Measurements from ENCODE around the gene SETD7.
"Not testable (repeated sequence)": the region's sequence is repeated elsewhere in the genome, so short reads cannot be mapped to it uniquely, and the experiment has no call there.

Gene SETD7

DNA sequence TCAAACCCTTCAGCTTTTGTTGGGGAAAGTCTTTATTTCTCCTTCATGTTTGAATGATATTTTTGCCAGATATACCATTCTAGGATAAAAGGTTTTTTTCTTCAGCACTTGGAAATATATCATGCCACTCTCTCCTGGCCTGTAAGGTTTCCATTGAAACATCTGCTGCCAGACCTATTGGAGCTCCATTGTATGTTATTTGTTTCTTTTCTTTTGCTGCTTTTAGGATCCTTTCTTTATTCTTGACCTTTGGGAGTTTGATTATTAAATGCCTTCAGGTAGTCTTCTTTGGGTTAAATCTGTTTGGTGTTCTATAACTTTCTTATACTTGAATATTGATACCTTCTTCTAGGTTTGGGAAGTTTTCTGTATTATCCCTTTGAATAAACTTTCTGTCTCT is 87.3 kb downstream of the SETD7 start:
- H3K4me3 ChIP-seq (ENCODE audit: low read length in 2 of 2); H3K27me3 ChIP-seq (ENCODE audit: control insufficient read depth in 1 of 2, insufficient read depth in 2 of 2, low read length in 2 of 2); H3K9ac ChIP-seq (ENCODE audit: low read length in 2 of 2); H3K27ac ChIP-seq (ENCODE audit: low read length); H3K9me3 ChIP-seq (ENCODE audit: control insufficient read depth in 2 of 2, low read length in 2 of 2); H3K4me1 ChIP-seq (ENCODE audit: control insufficient read depth, insufficient read depth, low read length): not testable (repeated sequence)
- peaks cover 9 to 10% of the 10 kb centered on the region in 2 donors for H3K36me3 ChIP-seq (ENCODE audit: control insufficient read depth in 2 of 2, insufficient read depth in 2 of 2, low read length in 2 of 2)

DNA sequence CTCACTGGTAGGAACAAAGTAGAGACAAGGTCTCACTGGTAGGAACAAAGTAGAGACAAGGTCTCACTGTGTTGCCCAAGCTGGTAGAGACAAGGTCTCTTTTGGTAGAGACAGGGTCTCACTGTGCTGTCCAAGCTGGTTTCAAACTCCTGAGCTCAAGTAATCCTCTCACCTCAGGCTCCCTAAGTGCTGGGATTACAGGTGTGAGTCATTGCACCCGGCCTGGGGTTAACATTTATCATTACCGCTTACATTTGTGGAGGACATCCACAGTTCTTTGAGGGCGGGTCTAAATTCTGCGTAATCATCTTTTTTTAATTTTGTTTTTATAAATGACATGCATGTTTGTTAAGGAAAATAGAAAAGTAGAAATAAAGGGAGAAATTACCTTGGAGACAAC is 90.1 kb downstream of the SETD7 start:
- H3K9me3 ChIP-seq (ENCODE audit: control insufficient read depth in 2 of 2, low read length in 2 of 2) = no peaks in the 10 kb centered on the region
- no peak overlapping the region for H3K27ac ChIP-seq (ENCODE audit: low read length)
- H3K4me3 ChIP-seq (ENCODE audit: low read length in 2 of 2) = no peak overlapping the region
- no peaks in the 10 kb centered on the region for H3K36me3 ChIP-seq (ENCODE audit: control insufficient read depth in 2 of 2, insufficient read depth in 2 of 2, low read length in 2 of 2)
- no peaks in the 10 kb centered on the region for H3K4me1 ChIP-seq (ENCODE audit: control insufficient read depth, insufficient read depth, low read length)
- no peaks in the 10 kb centered on the region for H3K27me3 ChIP-seq (ENCODE audit: control insufficient read depth in 1 of 2, insufficient read depth in 2 of 2, low read length in 2 of 2)
- no peak overlapping the region for H3K9ac ChIP-seq (ENCODE audit: low read length in 2 of 2)

GRCh38 chr4:139464512-139464911 is 91.5 kb downstream of the SETD7 start:
- not testable (repeated sequence) for H3K27ac ChIP-seq (ENCODE audit: low read length); H3K36me3 ChIP-seq (ENCODE audit: control insufficient read depth in 2 of 2, insufficient read depth in 2 of 2, low read length in 2 of 2); H3K9ac ChIP-seq (ENCODE audit: low read length in 2 of 2); H3K9me3 ChIP-seq (ENCODE audit: control insufficient read depth in 2 of 2, low read length in 2 of 2); H3K4me3 ChIP-seq (ENCODE audit: low read length in 2 of 2); H3K27me3 ChIP-seq (ENCODE audit: control insufficient read depth in 1 of 2, insufficient read depth in 2 of 2, low read length in 2 of 2); H3K4me1 ChIP-seq (ENCODE audit: control insufficient read depth, insufficient read depth, low read length)

GRCh38 chr4:139461022-139461628 is 94.9 kb downstream of the SETD7 start:
- no peak overlapping the region for H3K4me3 ChIP-seq (ENCODE audit: low read length in 2 of 2)
- no peaks in the 10 kb centered on the region for H3K9me3 ChIP-seq (ENCODE audit: control insufficient read depth in 2 of 2, low read length in 2 of 2)
- H3K36me3 ChIP-seq (ENCODE audit: control insufficient read depth in 2 of 2, insufficient read depth in 2 of 2, low read length in 2 of 2) = no peaks in the 10 kb centered on the region
- no peak overlapping the region for H3K27ac ChIP-seq (ENCODE audit: low read length)
- no peaks in the 10 kb centered on the region for H3K4me1 ChIP-seq (ENCODE audit: control insufficient read depth, insufficient read depth, low read length)
- H3K9ac ChIP-seq (ENCODE audit: low read length in 2 of 2) = no peak overlapping the region
- no peaks in the 10 kb centered on the region for H3K27me3 ChIP-seq (ENCODE audit: control insufficient read depth in 1 of 2, insufficient read depth in 2 of 2, low read length in 2 of 2)

- no peaks in the 10 kb centered on the region for H3K9me3 ChIP-seq (ENCODE audit: control insufficient read depth in 2 of 2, low read length in 2 of 2)
- no peaks in the 10 kb centered on the region for H3K27me3 ChIP-seq (ENCODE audit: control insufficient read depth in 1 of 2, insufficient read depth in 2 of 2, low read length in 2 of 2)
- no peaks in the 10 kb centered on the region for H3K4me1 ChIP-seq (ENCODE audit: control insufficient read depth, insufficient read depth, low read length)
- H3K9ac ChIP-seq (ENCODE audit: low read length in 2 of 2) = no peak overlapping the region
- H3K36me3 ChIP-seq (ENCODE audit: control insufficient read depth in 2 of 2, insufficient read depth in 2 of 2, low read length in 2 of 2) = no peaks in the 10 kb centered on the region
- no peak overlapping the region for H3K27ac ChIP-seq (ENCODE audit: low read length)
- H3K4me3 ChIP-seq (ENCODE audit: low read length in 2 of 2) = no peak overlapping the region
Observed at GRCh38 chr4:139460565-139460964, 95.5 kb downstream of the SETD7 start.

DNA sequence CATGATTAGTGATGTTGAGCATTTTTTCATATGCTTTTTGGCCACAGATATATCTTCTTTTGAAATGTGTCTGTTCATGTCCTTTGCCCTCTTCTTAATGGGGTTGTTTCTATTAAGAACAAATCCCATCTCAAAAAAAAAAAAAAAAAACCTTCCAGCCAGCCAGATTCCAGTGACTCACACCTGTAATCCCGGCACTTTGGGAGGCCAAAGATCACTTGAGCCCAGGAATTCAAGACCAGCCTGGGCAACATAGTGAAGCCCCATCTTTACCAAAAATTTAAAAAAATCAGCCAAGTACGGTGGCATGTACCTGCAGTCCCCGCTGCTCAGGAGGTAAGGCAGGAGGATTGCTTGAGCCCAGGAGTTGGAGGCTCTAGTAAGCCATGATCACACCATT is 97.0 kb downstream of the SETD7 start:
- Histone ChIP-seq H3K9me3 (ENCODE audit: control insufficient read depth in 2 of 2, low read length in 2 of 2) (no peaks in the 10 kb centered on the region), H3K4me3 (ENCODE audit: low read length in 2 of 2) (no peak overlapping the region), H3K36me3 (ENCODE audit: control insufficient read depth in 2 of 2, insufficient read depth in 2 of 2, low read length in 2 of 2) (no peaks in the 10 kb centered on the region), H3K4me1 (ENCODE audit: control insufficient read depth, insufficient read depth, low read length) (peaks cover 9% of the 10 kb centered on the region), H3K27me3 (ENCODE audit: control insufficient read depth in 1 of 2, insufficient read depth in 2 of 2, low read length in 2 of 2) (no peaks in the 10 kb centered on the region), H3K9ac (ENCODE audit: low read length in 2 of 2) (no peak overlapping the region), H3K27ac (ENCODE audit: low read length) (no peak overlapping the region)

GRCh38 chr4:139458543-139458942 is 97.5 kb downstream of the SETD7 start:
- H3K4me1 ChIP-seq (ENCODE audit: control insufficient read depth, insufficient read depth, low read length) = peaks cover 9% of the 10 kb centered on the region
- no peak overlapping the region for H3K4me3 ChIP-seq (ENCODE audit: low read length in 2 of 2)
- H3K27me3 ChIP-seq (ENCODE audit: control insufficient read depth in 1 of 2, insufficient read depth in 2 of 2, low read length in 2 of 2) = no peaks in the 10 kb centered on the region
- H3K9ac ChIP-seq (ENCODE audit: low read length in 2 of 2) = no peak overlapping the region
- no peaks in the 10 kb centered on the region for H3K36me3 ChIP-seq (ENCODE audit: control insufficient read depth in 2 of 2, insufficient read depth in 2 of 2, low read length in 2 of 2)
- no peak overlapping the region for H3K27ac ChIP-seq (ENCODE audit: low read length)
- H3K9me3 ChIP-seq (ENCODE audit: control insufficient read depth in 2 of 2, low read length in 2 of 2) = no peaks in the 10 kb centered on the region

GRCh38 chr4:139457318-139457717 is 98.7 kb downstream of the SETD7 start:
- Histone ChIP-seq H3K9ac (ENCODE audit: low read length in 2 of 2) (no peak overlapping the region), H3K4me1 (ENCODE audit: control insufficient read depth, insufficient read depth, low read length) (peaks cover 13% of the 10 kb centered on the region), H3K27me3 (ENCODE audit: control insufficient read depth in 1 of 2, insufficient read depth in 2 of 2, low read length in 2 of 2) (no peaks in the 10 kb centered on the region), H3K4me3 (ENCODE audit: low read length in 2 of 2) (no peak overlapping the region), H3K27ac (ENCODE audit: low read length) (no peak overlapping the region), H3K36me3 (ENCODE audit: control insufficient read depth in 2 of 2, insufficient read depth in 2 of 2, low read length in 2 of 2) (no peaks in the 10 kb centered on the region), H3K9me3 (ENCODE audit: control insufficient read depth in 2 of 2, low read length in 2 of 2) (no peaks in the 10 kb centered on the region)

DNA sequence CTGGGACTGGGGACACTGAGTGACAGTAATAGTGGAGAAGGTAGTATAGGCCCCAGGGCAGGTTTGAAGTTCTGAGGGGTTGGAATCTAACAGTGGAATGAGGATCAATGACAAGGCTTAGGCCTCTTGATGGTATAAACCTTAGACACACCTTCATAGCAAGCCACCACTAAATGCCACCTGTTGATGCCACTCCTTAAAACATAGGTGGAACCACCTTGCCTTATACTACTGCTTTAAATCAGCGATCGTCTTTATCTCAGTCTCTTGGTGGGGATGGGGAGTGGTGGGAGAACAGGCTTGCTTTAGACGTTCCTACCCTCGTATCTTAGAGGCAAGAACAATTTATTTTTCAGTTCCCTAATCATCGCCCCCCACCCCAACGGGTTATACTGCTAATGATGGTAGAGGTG is 100.9 kb downstream of the SETD7 start:
- Histone ChIP-seq H3K27me3 (ENCODE audit: control insufficient read depth in 1 of 2, insufficient read depth in 2 of 2, low read length in 2 of 2) (no peaks in the 10 kb centered on the region), H3K36me3 (ENCODE audit: control insufficient read depth in 2 of 2, insufficient read depth in 2 of 2, low read length in 2 of 2) (no peaks in the 10 kb centered on the region), H3K4me3 (ENCODE audit: low read length in 2 of 2) (peak overlapping the region; percentile 98 to 100), H3K9me3 (ENCODE audit: control insufficient read depth in 2 of 2, low read length in 2 of 2) (no peaks in the 10 kb centered on the region), H3K27ac (ENCODE audit: low read length) (no peak overlapping the region), H3K4me1 (ENCODE audit: control insufficient read depth, insufficient read depth, low read length) (peaks cover 13% of the 10 kb centered on the region), H3K9ac (ENCODE audit: low read length in 2 of 2) (peak overlapping the region; percentile 96 to 97)

GRCh38 chr4:139454111-139455045 is 101.6 kb downstream of the SETD7 start, which contains the start of gene RAB33B:
Gene RAB33B (plus strand): TSS chr4:139454121. CDS start chr4:139454196, 75 bp downstream.
- Histone ChIP-seq H3K27me3 (ENCODE audit: control insufficient read depth in 1 of 2, insufficient read depth in 2 of 2, low read length in 2 of 2) (no peaks in the 10 kb centered on the region), H3K4me3 (ENCODE audit: low read length in 2 of 2) (peak within 1 kb of the TSS; percentile 98 to 100), H3K9ac (ENCODE audit: low read length in 2 of 2) (peak within 1 kb of the TSS; percentile 96 to 97), H3K9me3 (ENCODE audit: control insufficient read depth in 2 of 2, low read length in 2 of 2) (no peaks in the 10 kb centered on the region), H3K27ac (ENCODE audit: low read length) (peak within 1 kb of the TSS; percentile 90), H3K36me3 (ENCODE audit: control insufficient read depth in 2 of 2, insufficient read depth in 2 of 2, low read length in 2 of 2) (no peaks in the 10 kb centered on the region), H3K4me1 (ENCODE audit: control insufficient read depth, insufficient read depth, low read length) (peaks cover 13% of the 10 kb centered on the region)
